ENCODE data around the gene ASCC3. TPM values are rescaled to one million over a fixed set of nuclear protein-coding genes. Genes with fewer than 3 reads are reported as not detected.

The ASCC3 gene
- total and polyA plus RNA-seq, 2 experiments from 2014 or later = 92.9 to 129 TPM

- TF ChIP-seq CREB1 (CRISPR knock-in tag; IDR thresholded peaks at IDR 0.05; ENCODE audit: low read depth) = no peak
- TF ChIP-seq JUNB (IDR thresholded peaks at IDR 0.05; ENCODE audit: unreplicated experiment) = no peak
Measured at GRCh38 chr6:100850174-100850573, 31.0 kb downstream of the ASCC3 start (continued).

- Histone ChIP-seq H3K27ac (ENCODE audit: low read depth) (no peak overlapping the region), H3K79me2 (replicated peaks; ENCODE audit: insufficient read depth) (peaks cover 60% of the 10 kb centered on the region), H3F3A (replicated peaks; ENCODE audit: low read depth) (no peaks in the 10 kb centered on the region), H3K4me2 (no peak overlapping the region), H3K4me3 (no peak overlapping the region), H4K20me1 (replicated peaks; ENCODE audit: insufficient read depth) (no peaks in the 10 kb centered on the region), H3K9me2 (ENCODE audit: insufficient read depth) (no peaks in the 10 kb centered on the region), H2AFZ (no peak overlapping the region), H3K4me1 (ENCODE audit: insufficient read depth) (peaks cover 10% of the 10 kb centered on the region), H3K27me3 (ENCODE audit: insufficient read depth) (no peaks in the 10 kb centered on the region), H3K36me3 (ENCODE audit: insufficient read depth) (no peaks in the 10 kb centered on the region)
- Mint-ChIP-seq H3K36me3 (ENCODE audit: low read depth) (peaks cover 4% of the 10 kb centered on the region; the same call in 1 of the 3 replicates), H3K4me3 (no peak overlapping the region), H3K27me3 (ENCODE audit: insufficient read depth, low read depth, poor library complexity) (no peaks in the 10 kb centered on the region), H3K4me1 (peaks cover 20% of the 10 kb centered on the region), H3K27ac (no peak overlapping the region), H3K9me3 (no peaks in the 10 kb centered on the region)
- no peak for ATAC-seq
- TF ChIP-seq STAT1 (IDR thresholded peaks at IDR 0.05; ENCODE audit: unreplicated experiment) (no peak), ZNF114 (CRISPR knock-in tag; IDR thresholded peaks at IDR 0.05) (no peak), REST (IDR thresholded peaks at IDR 0.05; ENCODE audit: unreplicated experiment) (no peak), CREB1 (CRISPR knock-in tag; IDR thresholded peaks at IDR 0.05; ENCODE audit: low read depth) (no peak), CTCF (conservative IDR thresholded peaks at IDR 0.05; ENCODE audit: low read depth in 2 of 2) (no peak), ZNF462 (CRISPR knock-in tag; IDR thresholded peaks at IDR 0.05) (no peak), ZNF331 (CRISPR knock-in tag; IDR thresholded peaks at IDR 0.05; ENCODE audit: low read depth) (no peak), NANOG (IDR thresholded peaks at IDR 0.05; ENCODE audit: borderline replicate concordance) (no peak), EZH2 (IDR thresholded peaks at IDR 0.05; ENCODE audit: low read depth, unreplicated experiment) (no peak), JUNB (IDR thresholded peaks at IDR 0.05; ENCODE audit: unreplicated experiment) (no peak), ETS1 (IDR thresholded peaks at IDR 0.05) (no peak)
- no peak for DNase-seq (ENCODE audit: low spot score)
Measured at GRCh38 chr6:100846276-100846675, 34.9 kb downstream of the ASCC3 start.

All from GM23338 (cell line).